ENCODE measurements around the gene CCDC9.
A peak's percentile ranks its signal among the peaks of the same experiment; 100 is the strongest.
"Not testable (repeated sequence)": the region's sequence is repeated elsewhere in the genome, so short reads cannot be mapped to it uniquely, and the experiment has no call there.

CCDC9 gene

GRCh38 chr19:47256693-47257410 is 527 bp downstream of the CCDC9 start:
- TF ChIP-seq CTCF (conservative IDR thresholded peaks at IDR 0.05; ENCODE audit: control insufficient read depth, insufficient read depth, low read depth, low read length), result no peak
- DNase-seq (ENCODE audit: low read depth), result peak; percentile 98
- peak overlapping the region; percentile 75 for H3K4me3 ChIP-seq (ENCODE audit: control insufficient read depth, low read depth, low read length)

- peak overlapping the region; percentile 58 for H3K4me3 ChIP-seq (ENCODE audit: control insufficient read depth, low read depth, low read length)
Observed at GRCh38 chr19:47257411-47258169, 1.3 kb downstream of the CCDC9 start.

GRCh38 chr19:47258434-47258833 is 2.1 kb downstream of the CCDC9 start:
- TF ChIP-seq CTCF (conservative IDR thresholded peaks at IDR 0.05; ENCODE audit: control insufficient read depth, insufficient read depth, low read depth, low read length), result no peak
- peak overlapping the region; percentile 58 for H3K4me3 ChIP-seq (ENCODE audit: control insufficient read depth, low read depth, low read length)
- no peak for DNase-seq (ENCODE audit: low read depth)

More at GRCh38 chr19:47257411-47258169, 1.3 kb downstream of the CCDC9 start:
- no peak for DNase-seq (ENCODE audit: low read depth)
- TF ChIP-seq CTCF (conservative IDR thresholded peaks at IDR 0.05; ENCODE audit: control insufficient read depth, insufficient read depth, low read depth, low read length), result no peak

GRCh38 chr19:47258895-47259555 is 2.7 kb downstream of the CCDC9 start:
- TF ChIP-seq CTCF (conservative IDR thresholded peaks at IDR 0.05; ENCODE audit: control insufficient read depth, insufficient read depth, low read depth, low read length), result no peak
- no peak overlapping the region for H3K4me3 ChIP-seq (ENCODE audit: control insufficient read depth, low read depth, low read length)
- no peak for DNase-seq (ENCODE audit: low read depth)

GRCh38 chr19:47260476-47260875 is 4.2 kb downstream of the CCDC9 start:
- no peak for DNase-seq (ENCODE audit: low read depth)
- TF ChIP-seq CTCF (conservative IDR thresholded peaks at IDR 0.05; ENCODE audit: control insufficient read depth, insufficient read depth, low read depth, low read length), result no peak

GRCh38 chr19:47261946-47262793 is 5.8 kb downstream of the CCDC9 start:
- DNase-seq (ENCODE audit: low read depth); H3K4me3 ChIP-seq (ENCODE audit: control insufficient read depth, low read depth, low read length): not testable (repeated sequence)

More at GRCh38 chr19:47260476-47260875, 4.2 kb downstream of the CCDC9 start:
- H3K4me3 ChIP-seq (ENCODE audit: control insufficient read depth, low read depth, low read length), result no peak overlapping the region
